Measurements from ENCODE around the gene EFL1.
"Not testable (repeated sequence)": the region's sequence is repeated elsewhere in the genome, so short reads cannot be mapped to it uniquely, and the experiment has no call there.

DNA sequence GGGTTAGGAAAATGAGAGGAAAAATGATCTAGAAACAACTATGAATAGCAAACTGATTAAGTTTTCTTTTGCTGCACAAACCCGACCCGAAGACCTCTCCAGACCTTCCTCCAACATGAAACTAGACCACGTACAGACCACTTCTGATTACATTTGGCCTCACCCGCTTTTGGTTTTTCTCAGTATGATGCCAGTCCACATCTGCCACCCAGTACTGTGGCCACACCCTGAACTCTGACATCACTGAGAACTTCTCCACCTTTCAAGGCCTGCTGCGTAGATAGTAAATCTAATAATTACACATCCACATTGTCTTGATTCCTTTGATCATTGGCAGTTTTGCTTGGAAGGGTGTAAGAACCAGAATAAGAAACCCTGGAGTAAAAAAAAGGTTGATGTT, 16.6 kb downstream of the EFL1 start:
- not testable (repeated sequence) for TF ChIP-seq CTCF, POLR2A (IDR thresholded peaks at IDR 0.05)
